ENCODE measurements around the gene S100A1. TPM values are rescaled to one million over a fixed set of nuclear protein-coding genes. Genes with fewer than 3 reads are reported as not detected.
"Not testable (repeated sequence)": the region's sequence is repeated elsewhere in the genome, so short reads cannot be mapped to it uniquely, and the experiment has no call there.

The S100A1 gene
- total RNA-seq, 1 donor from 2014 or later: 2,012 TPM

GRCh38 chr1:153667439-153667838, 39.2 kb downstream of the S100A1 start:
- Histone ChIP-seq H3K27ac (replicated peaks) (no peak overlapping the region), H3K4me1 (peaks cover 36% of the 10 kb centered on the region), H3K9me3 (replicated peaks) (no peaks in the 10 kb centered on the region), H3K4me3 (no peak overlapping the region), H3K36me3 (peaks cover 73% of the 10 kb centered on the region), H3K27me3 (ENCODE audit: low read depth) (no peaks in the 10 kb centered on the region)
- intact Hi-C loops (cut with micrococcal nuclease): no loop called here
- no peak for TF ChIP-seq CTCF (IDR thresholded peaks at IDR 0.05; ENCODE audit: borderline replicate concordance)
- DNase-seq: no peak

GRCh38 chr1:153668672-153669071, 40.4 kb downstream of the S100A1 start:
- H3K9me3 ChIP-seq (replicated peaks); H3K4me3 ChIP-seq; DNase-seq; H3K27ac ChIP-seq (replicated peaks); intact Hi-C loops (cut with micrococcal nuclease); H3K27me3 ChIP-seq (ENCODE audit: low read depth): not testable (repeated sequence)
- H3K36me3 ChIP-seq: peaks cover 60% of the 10 kb centered on the region
- peaks cover 36% of the 10 kb centered on the region for H3K4me1 ChIP-seq

- DNase-seq: no peak
- H3K27me3 ChIP-seq (ENCODE audit: low read depth): no peaks in the 10 kb centered on the region
- H3K4me1 ChIP-seq: peaks cover 36% of the 10 kb centered on the region
- no peak for TF ChIP-seq CTCF (IDR thresholded peaks at IDR 0.05; ENCODE audit: borderline replicate concordance)
- no peaks in the 10 kb centered on the region for H3K9me3 ChIP-seq (replicated peaks)
- H3K27ac ChIP-seq (replicated peaks): no peak overlapping the region
- intact Hi-C loops (cut with micrococcal nuclease): loop anchor here (10.0 kb wide), 1 partner anchor 315 kb away; the partner anchor contains the start of gene RAB13
- peaks cover 51% of the 10 kb centered on the region for H3K36me3 ChIP-seq
- peak overlapping the region; percentile 91 for H3K4me3 ChIP-seq
Observed at GRCh38 chr1:153669606-153670005, 41.4 kb downstream of the S100A1 start.

GRCh38 chr1:153670257-153670858, 42.1 kb downstream of the S100A1 start:
- H3K4me3 ChIP-seq: peak overlapping the region; percentile 91
- no peak for DNase-seq
- no peaks in the 10 kb centered on the region for H3K27me3 ChIP-seq (ENCODE audit: low read depth)
- intact Hi-C loops (cut with micrococcal nuclease): loop anchor here (10.0 kb wide), 1 partner anchor 314 kb away; the partner anchor contains the start of gene RAB13
- no peak for TF ChIP-seq CTCF (IDR thresholded peaks at IDR 0.05; ENCODE audit: borderline replicate concordance)
- peaks cover 43% of the 10 kb centered on the region for H3K36me3 ChIP-seq
- peak overlapping the region; percentile 75 for H3K27ac ChIP-seq (replicated peaks)
- H3K9me3 ChIP-seq (replicated peaks): no peaks in the 10 kb centered on the region
- H3K4me1 ChIP-seq: peaks cover 36% of the 10 kb centered on the region

DNA sequence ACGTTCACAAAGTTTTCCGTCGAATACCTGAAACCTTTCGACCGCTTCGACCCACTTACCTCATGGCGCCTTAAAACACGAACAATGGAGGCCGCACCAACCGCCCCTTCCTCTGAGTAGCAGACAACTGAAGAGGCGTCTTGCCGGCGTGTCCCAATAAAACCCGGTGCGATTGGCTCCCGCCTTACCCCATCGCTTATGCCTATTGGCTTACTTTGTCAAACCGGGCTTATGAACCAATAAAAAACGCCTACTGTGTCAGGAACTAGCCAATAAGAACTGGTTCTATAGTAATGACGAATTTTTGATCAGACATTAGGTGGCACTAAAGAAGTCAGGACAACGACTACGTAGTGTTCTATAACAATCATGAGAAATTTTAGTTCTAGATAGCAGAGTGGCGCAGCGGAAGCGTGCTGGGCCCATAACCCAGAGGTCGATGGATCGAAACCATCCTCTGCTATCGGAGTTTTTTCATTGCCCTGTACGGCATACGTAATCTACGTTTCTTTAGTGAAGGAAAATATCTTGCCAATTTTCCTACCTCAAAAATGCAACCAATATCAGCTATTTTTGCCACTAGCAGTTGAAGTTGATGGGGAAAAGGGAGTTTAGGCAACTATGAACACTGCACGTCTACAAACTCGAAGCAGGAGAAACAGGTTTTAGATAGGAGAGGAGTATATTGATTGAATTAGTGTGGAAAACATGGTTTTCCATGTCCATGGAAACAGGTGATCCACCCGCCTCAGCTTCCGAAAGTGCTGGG, 42.8 kb downstream of the S100A1 start, which contains the start of gene ILF2:
Gene ILF2 (minus strand): TSS at position 135 of the 769 bp plus-strand sequence. CDS start 71 bp downstream, at position 64.
- H3K4me3 ChIP-seq: peak within 1 kb of the TSS; percentile 91
- peaks cover 36% of the 10 kb centered on the region for H3K4me1 ChIP-seq
- no peaks in the 10 kb centered on the region for H3K9me3 ChIP-seq (replicated peaks)
- TF ChIP-seq CTCF (IDR thresholded peaks at IDR 0.05; ENCODE audit: borderline replicate concordance): no peak
- peak within 1 kb of the TSS; percentile 93 for H3K27ac ChIP-seq (replicated peaks)
- DNase-seq: peak; percentile 98
- intact Hi-C loops (cut with micrococcal nuclease): loop anchor here (10.0 kb wide), 1 partner anchor 314 kb away; the partner anchor contains the start of gene RAB13
- no peaks in the 10 kb centered on the region for H3K27me3 ChIP-seq (ENCODE audit: low read depth)
- peaks cover 37% of the 10 kb centered on the region for H3K36me3 ChIP-seq
